Measurements from ENCODE around the gene PRPF6. TPM values are rescaled to one million over a fixed set of nuclear protein-coding genes. Genes with fewer than 3 reads are reported as not detected.
"Not testable (repeated sequence)": the region's sequence is repeated elsewhere in the genome, so short reads cannot be mapped to it uniquely, and the experiment has no call there.

Gene PRPF6
- total and polyA plus RNA-seq, 2 donors (not counting 3 experiments of a cell fraction or from before 2014, with no cell fraction given): 35.3 to 67.4 TPM

DNA sequence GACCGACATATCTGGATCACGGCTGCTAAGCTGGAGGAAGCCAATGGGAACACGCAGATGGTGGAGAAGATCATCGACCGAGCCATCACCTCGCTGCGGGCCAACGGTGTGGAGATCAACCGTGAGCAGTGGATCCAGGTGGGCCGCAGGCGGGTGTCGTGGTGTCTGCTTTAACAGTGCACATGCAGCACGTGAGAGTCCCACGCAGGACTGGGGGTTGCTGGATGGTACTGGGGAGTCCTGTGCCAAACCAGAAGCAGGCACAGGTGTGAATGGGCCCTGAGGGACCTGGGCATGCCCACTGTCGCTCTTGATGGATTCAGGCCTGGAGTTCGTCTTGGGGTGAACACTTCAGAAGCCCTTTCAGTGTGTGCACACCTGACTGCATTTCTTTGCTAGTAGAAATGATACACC is 30.4 kb downstream of the PRPF6 start:
- TF ChIP-seq GATA2 (IDR thresholded peaks at IDR 0.05; ENCODE audit: insufficient read depth, insufficient read length, low read depth, low read length): no peak
- no peak for TF ChIP-seq POLR2AphosphoS5 (IDR thresholded peaks at IDR 0.05; ENCODE audit: insufficient read depth, low read depth, low read length)
- Histone ChIP-seq H3K79me2 (ENCODE audit: control insufficient read depth, insufficient read depth, low read length) (no peaks in the 10 kb centered on the region), H4K20me1 (replicated peaks; ENCODE audit: control insufficient read depth, extremely low read depth, insufficient read depth, low read length) (no peaks in the 10 kb centered on the region), H3K9ac (replicated peaks; ENCODE audit: extremely low read depth, insufficient read depth, low read length) (no peak overlapping the region), H2AFZ (ENCODE audit: low read depth, low read length) (no peak overlapping the region), H3K36me3 (ENCODE audit: control insufficient read depth in 2 of 2, extremely low read depth in 1 of 2, insufficient read depth in 2 of 2, low read length in 2 of 2) (peaks cover 14 to 31% of the 10 kb centered on the region in 2 experiments), H3K4me1 (ENCODE audit: control insufficient read depth, extremely low read depth, insufficient read depth, low read length) (peaks cover 2% of the 10 kb centered on the region), H3K9me3 (replicated peaks; ENCODE audit: control insufficient read depth, insufficient read depth, low read length) (no peaks in the 10 kb centered on the region), H3K27me3 (ENCODE audit: control insufficient read depth in 2 of 2, insufficient read depth in 2 of 2, low read length in 2 of 2) (no peaks in the 10 kb centered on the region), H3K27ac (ENCODE audit: insufficient read depth, low read depth, low read length) (no peak overlapping the region), H3K9me1 (replicated peaks; ENCODE audit: control insufficient read depth, extremely low read depth, insufficient read depth, low read length) (no peaks in the 10 kb centered on the region), H3K4me3 (replicated peaks in 1 of 3; ENCODE audit: insufficient read depth in 1 of 3, low read depth in 1 of 3, low read length in 3 of 3) (no peak overlapping the region), H3K4me2 (ENCODE audit: insufficient read depth, low read length) (no peak overlapping the region)
- dilution Hi-C loops (cut with MboI; ENCODE audit: extremely low pct_ligation_motif_present, low sequenced_read_pairs) (no loop called here), intact Hi-C loops (cut with micrococcal nuclease) (no loop called here)
- CTCF ChIA-PET: no interaction called here
- POLR2A ChIA-PET: no interaction called here
- BruUV-seq (replicated peaks): no TSS peak
- DNase-seq (ENCODE audit: low read depth, low spot score) (no peak), FAIRE-seq (no peak)

DNA sequence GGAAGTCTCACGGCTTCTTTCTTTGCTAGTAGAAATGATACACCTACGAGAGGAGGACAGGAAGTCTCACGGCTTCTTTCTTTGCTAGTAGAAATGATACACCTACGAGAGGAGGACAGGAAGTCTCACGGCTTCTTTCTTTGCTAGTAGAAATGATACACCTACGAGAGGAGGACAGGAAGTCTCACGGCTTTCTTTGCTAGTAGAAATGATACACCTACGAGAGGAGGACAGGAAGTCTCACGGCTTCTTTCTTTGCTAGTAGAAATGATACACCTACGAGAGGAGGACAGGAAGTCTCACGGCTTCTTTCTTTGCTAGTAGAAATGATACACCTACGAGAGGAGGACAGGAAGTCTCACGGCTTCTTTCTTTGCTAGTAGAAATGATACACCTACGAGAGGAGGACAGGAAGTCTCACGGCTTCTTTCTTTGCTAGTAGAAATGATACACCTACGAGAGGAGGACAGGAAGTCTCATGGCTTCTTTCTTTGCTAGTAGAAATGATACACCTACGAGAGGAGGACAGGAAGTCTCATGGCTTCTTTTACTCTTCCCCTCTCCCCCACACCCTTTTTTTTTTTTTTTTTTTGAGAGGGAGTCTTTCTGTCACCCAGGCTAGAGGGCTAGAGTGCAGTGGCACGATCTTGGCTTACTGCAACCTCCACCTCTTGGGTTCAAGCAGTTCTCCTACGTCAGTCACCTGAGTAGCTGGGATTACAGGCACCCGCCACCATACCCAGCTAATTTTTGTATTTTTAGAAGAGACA is 31.6 kb downstream of the PRPF6 start:
- H4K20me1 ChIP-seq (replicated peaks; ENCODE audit: control insufficient read depth, extremely low read depth, insufficient read depth, low read length); H3K9ac ChIP-seq (replicated peaks; ENCODE audit: extremely low read depth, insufficient read depth, low read length); intact Hi-C loops (cut with micrococcal nuclease); H3K4me3 ChIP-seq (replicated peaks in 1 of 3; ENCODE audit: insufficient read depth in 1 of 3, low read depth in 1 of 3, low read length in 3 of 3); FAIRE-seq; H3K27ac ChIP-seq (ENCODE audit: insufficient read depth, low read depth, low read length); H3K79me2 ChIP-seq (ENCODE audit: control insufficient read depth, insufficient read depth, low read length); DNase-seq (ENCODE audit: low read depth, low spot score); POLR2A ChIA-PET; H3K9me3 ChIP-seq (replicated peaks; ENCODE audit: control insufficient read depth, insufficient read depth, low read length); H3K4me2 ChIP-seq (ENCODE audit: insufficient read depth, low read length); dilution Hi-C loops (cut with MboI; ENCODE audit: extremely low pct_ligation_motif_present, low sequenced_read_pairs); CTCF ChIA-PET; H3K27me3 ChIP-seq (ENCODE audit: control insufficient read depth in 2 of 2, insufficient read depth in 2 of 2, low read length in 2 of 2); H3K9me1 ChIP-seq (replicated peaks; ENCODE audit: control insufficient read depth, extremely low read depth, insufficient read depth, low read length); BruUV-seq (replicated peaks); H3K4me1 ChIP-seq (ENCODE audit: control insufficient read depth, extremely low read depth, insufficient read depth, low read length); H2AFZ ChIP-seq (ENCODE audit: low read depth, low read length): not testable (repeated sequence)
- H3K36me3 ChIP-seq (ENCODE audit: control insufficient read depth in 2 of 2, extremely low read depth in 1 of 2, insufficient read depth in 2 of 2, low read length in 2 of 2): peaks cover 14 to 26% of the 10 kb centered on the region in 2 experiments
